CD4-positive, alpha-beta T cell treated with Interleukin-4 for 1 hour (primary cell): ENCODE data around the gene ARFIP1.
A peak's percentile ranks its signal among the peaks of the same experiment; 100 is the strongest.
"Not testable (repeated sequence)": the region's sequence is repeated elsewhere in the genome, so short reads cannot be mapped to it uniquely, and the experiment has no call there.

Experiments used
- DNase-seq, 2 donors: peaks; one replicate each; pipeline ENCODE4 v3.0.0-alpha.2; 2020 to 2022

The ARFIP1 gene

GRCh38 chr4:152779513-152780266 lies at the start of gene ARFIP1, which contains the start of gene TIGD4:
Gene ARFIP1, plus strand, starts transcription at chr4:152779954. Its CDS starts 49,680 bp downstream, at chr4:152829634.
Gene TIGD4, minus strand, starts transcription at chr4:152779730. Its CDS starts 8,726 bp downstream, at chr4:152771004.
- DNase-seq: peak; percentile 94 to 95

GRCh38 chr4:152731997-152732396 lies 47.8 kb upstream of the ARFIP1 start:
- DNase-seq: no peak

GRCh38 chr4:152734015-152734698 lies 45.6 kb upstream of the ARFIP1 start:
- DNase-seq: no peak

GRCh38 chr4:152734699-152735050 lies 45.1 kb upstream of the ARFIP1 start:
- DNase-seq: no peak

GRCh38 chr4:152735396-152735859 lies 44.3 kb upstream of the ARFIP1 start:
- peak in 1 of 2 donors; percentile 52 for DNase-seq

- DNase-seq: no peak
Observed at GRCh38 chr4:152735906-152736305, 43.8 kb upstream of the ARFIP1 start.

- no peak for DNase-seq
Observed at GRCh38 chr4:152738827-152739226, 40.9 kb upstream of the ARFIP1 start.

GRCh38 chr4:152747444-152747843 lies 32.3 kb upstream of the ARFIP1 start:
- no peak for DNase-seq

- no peak for DNase-seq
Observed at GRCh38 chr4:152748619-152749018, 31.1 kb upstream of the ARFIP1 start.

GRCh38 chr4:152763796-152764195 lies 16.0 kb upstream of the ARFIP1 start:
- no peak for DNase-seq

- not testable (repeated sequence) for DNase-seq
Observed at GRCh38 chr4:152765069-152765737, 14.6 kb upstream of the ARFIP1 start.

GRCh38 chr4:152771741-152772533 lies 7.8 kb upstream of the ARFIP1 start:
- DNase-seq: no peak

GRCh38 chr4:152773339-152773738 lies 6.4 kb upstream of the ARFIP1 start:
- DNase-seq: no peak

GRCh38 chr4:152773953-152774352 lies 5.8 kb upstream of the ARFIP1 start:
- DNase-seq: no peak

- DNase-seq: no peak
Observed at GRCh38 chr4:152776352-152776751, 3.4 kb upstream of the ARFIP1 start.

- no peak for DNase-seq
Observed at GRCh38 chr4:152777488-152777887, 2.3 kb upstream of the ARFIP1 start.

- DNase-seq: peak; percentile 16 to 33
Observed at GRCh38 chr4:152778656-152779512, 870 bp upstream of the ARFIP1 start.

- no peak for DNase-seq
Observed at GRCh38 chr4:152780267-152780778, 569 bp downstream of the ARFIP1 start.

GRCh38 chr4:152784490-152785350 lies 5.0 kb downstream of the ARFIP1 start:
- DNase-seq: no peak
